ENCODE data around the gene NDUFS5. TPM values are rescaled to one million over a fixed set of nuclear protein-coding genes. Genes with fewer than 3 reads are reported as not detected.

NDUFS5 gene
- total RNA-seq, 1 experiment from 2014 or later: 176 TPM

GRCh38 chr1:38991638-38992411 is 34.3 kb upstream of the NDUFS5 start:
- CTCF ChIA-PET: no interaction called here
- Mint-ChIP-seq H3K9me3 (ENCODE audit: unreplicated experiment) (no peaks in the 10 kb centered on the region), H3K27ac (ENCODE audit: unreplicated experiment) (peak overlapping the region; percentile 85), H3K4me3 (ENCODE audit: unreplicated experiment) (peak overlapping the region; percentile 90), H3K27me3 (ENCODE audit: insufficient read depth, unreplicated experiment) (no peaks in the 10 kb centered on the region), H3K36me3 (ENCODE audit: insufficient read depth, unreplicated experiment) (peaks cover 34% of the 10 kb centered on the region), H3K4me1 (ENCODE audit: low read depth, unreplicated experiment) (peaks cover 15% of the 10 kb centered on the region)
- H3K4me3 ChIP-seq (ENCODE audit: low read depth, low read length): peak overlapping the region; percentile 67
- no peaks in the 10 kb centered on the region for H3K36me3 ChIP-seq (ENCODE audit: control insufficient read depth, insufficient read depth, low read length)
- H3K9me3 ChIP-seq: no peaks in the 10 kb centered on the region
- no TSS peak for BruUV-seq (replicated peaks)
- peaks cover 14% of the 10 kb centered on the region for H3K4me1 ChIP-seq
- POLR2A ChIA-PET: no interaction called here
- no peak for TF ChIP-seq CTCF (IDR thresholded peaks at IDR 0.05; ENCODE audit: insufficient read depth in 1 of 2, low read depth in 1 of 2, low read length in 1 of 2, severe bottlenecking in 1 of 2, unreplicated experiment in 1 of 2)
- intact Hi-C loops (cut with micrococcal nuclease; ENCODE audit: unreplicated experiment): loop anchor here (2.0 kb wide), 2 partner anchors 23 to 35 kb away; partner anchors contain the start of gene NDUFS5
- H3K27me3 ChIP-seq (replicated peaks; ENCODE audit: control insufficient read depth, insufficient read depth, low read length): no peaks in the 10 kb centered on the region
- peak; percentile 39 to 42 for DNase-seq

- no peak for DNase-seq
- CTCF ChIA-PET: no interaction called here
Observed at GRCh38 chr1:38992412-38993111, 33.6 kb upstream of the NDUFS5 start.

More at GRCh38 chr1:38992412-38993111, 33.6 kb upstream of the NDUFS5 start:
- TF ChIP-seq CTCF (IDR thresholded peaks at IDR 0.05; ENCODE audit: insufficient read depth in 1 of 2, low read depth in 1 of 2, low read length in 1 of 2, severe bottlenecking in 1 of 2, unreplicated experiment in 1 of 2): no peak
- no peaks in the 10 kb centered on the region for H3K27me3 Mint-ChIP-seq (ENCODE audit: insufficient read depth, unreplicated experiment)
- POLR2A ChIA-PET: no interaction called here
- intact Hi-C loops (cut with micrococcal nuclease; ENCODE audit: unreplicated experiment): no loop called here
- peak overlapping the region; percentile 85 for H3K27ac Mint-ChIP-seq (ENCODE audit: unreplicated experiment)
- H3K36me3 ChIP-seq (ENCODE audit: control insufficient read depth, insufficient read depth, low read length): no peaks in the 10 kb centered on the region
- H3K4me1 ChIP-seq: peaks cover 11% of the 10 kb centered on the region; the same call in 1 of the 2 replicates
- no peaks in the 10 kb centered on the region for H3K9me3 ChIP-seq
- H3K4me3 Mint-ChIP-seq (ENCODE audit: unreplicated experiment): peak overlapping the region; percentile 90
- H3K36me3 Mint-ChIP-seq (ENCODE audit: insufficient read depth, unreplicated experiment): peaks cover 39% of the 10 kb centered on the region
- H3K9me3 Mint-ChIP-seq (ENCODE audit: unreplicated experiment): no peaks in the 10 kb centered on the region
- H3K27me3 ChIP-seq (replicated peaks; ENCODE audit: control insufficient read depth, insufficient read depth, low read length): no peaks in the 10 kb centered on the region
- TSS peak; percentile 56 for BruUV-seq (replicated peaks)
- H3K4me1 Mint-ChIP-seq (ENCODE audit: low read depth, unreplicated experiment): peaks cover 15% of the 10 kb centered on the region
- peak overlapping the region; percentile 67 for H3K4me3 ChIP-seq (ENCODE audit: low read depth, low read length)
